HepG2 (cell line): ENCODE data around the gene LHPP. TPM values are rescaled to one million over a fixed set of nuclear protein-coding genes. Genes with fewer than 3 reads are reported as not detected.

ENCODE experiments used
- ATAC-seq: fragments of 200-7000 bp; cut with Tn5 transposase; 3 replicates; pipeline ENCODE4 v1.9.1; 2020; ENCODE audit warnings: mild to moderate bottlenecking, moderate library complexity
- BruUV-seq: library from RNA; stranded (reverse); fragments of 400-500 nt; replicated peaks from 2 replicates; lab custom pipeline; 2021; lab: Mats Ljungman, UMichigan
- CTCF ChIA-PET: fragments of 300-600 bp; formaldehyde crosslinking; extraction: SDS; loops from one replicate; lab custom pipeline; 2021; ENCODE audit warnings: low total read pairs, inconsistent platforms, low intra/inter-chr PET ratio; lab: Yijun Ruan, JAX
- POLR2A ChIA-PET: fragments of 350-600 bp; sonication (Branson Sonifier 250); formaldehyde crosslinking; loops from one replicate; lab custom pipeline; 2020; ENCODE audit warnings: antibody characterized with exemption, inconsistent platforms; lab: Yijun Ruan, JAX
- DNase-seq: peaks from one replicate; pipeline ENCODE4 v3.0.0-alpha.2; 2015; ENCODE audit warnings: low spot score
- FAIRE-seq: peaks from 3 replicates; lab custom pipeline; 2011; peaks lifted over from hg19 to GRCh38; lab: Jason Lieb, UNC
- H2AFZ ChIP-seq: one replicate; pipeline ENCODE4 v1.6.1; 2011; ENCODE audit warnings: low read length, inconsistent platforms
- H3K27ac ChIP-seq: fragments of 300-600 bp; 3 replicates; pipeline ENCODE4 v1.8.0; 2011; ENCODE audit warnings: mixed run types, mild to moderate bottlenecking, mixed read lengths, low read length, inconsistent platforms; ENCODE audit not compliant: insufficient read depth; ENCODE audit errors: extremely low read length
- H3K27me3 ChIP-seq, 2 experiments: fragments of 200-600 bp in 1 of 2; 2 replicates in 1 of 2; 3 replicates in 1 of 2; pipeline versions ENCODE4 v1.6.0 to v1.8.0; 2011; ENCODE audit warnings: low read length in 2 of 2, mild to moderate bottlenecking in 2 of 2, moderate library complexity in 2 of 2, inconsistent platforms in 1 of 2; ENCODE audit not compliant: insufficient read depth in 2 of 2, control insufficient read depth in 1 of 2
- H3K36me3 ChIP-seq, 2 experiments: fragments of 200-600 bp in 1 of 2; replicated peaks in 1 of 2; 2 replicates in 1 of 2; 3 replicates in 1 of 2; pipeline versions ENCODE4 v1.5.1 to v1.8.0; 2011; ENCODE audit warnings: low read length in 2 of 2, inconsistent platforms in 1 of 2; ENCODE audit not compliant: insufficient read depth in 2 of 2, control insufficient read depth in 1 of 2
- H3K4me1 ChIP-seq: 2 replicates; pipeline ENCODE4 v1.5.1; 2012; ENCODE audit warnings: low read length, inconsistent platforms; ENCODE audit not compliant: insufficient read depth
- H3K4me2 ChIP-seq: 2 replicates; pipeline ENCODE4 v1.6.0; 2011; ENCODE audit warnings: low read depth, low read length, inconsistent platforms
- H3K4me3 ChIP-seq, 3 experiments: fragments of 200-600 bp in 1 of 3; sonication (generic), shearing (Covaris generic) in 1 of 3; replicated peaks in 1 of 3; 2 replicates each; pipeline ENCODE4 v1.5.1; 2011 to 2016; ENCODE audit warnings: low read length in 3 of 3, inconsistent platforms in 2 of 3, low read depth in 2 of 3, mild to moderate bottlenecking in 2 of 3, control low read depth in 1 of 3, mixed read lengths in 1 of 3; ENCODE audit not compliant: insufficient read depth in 1 of 3
- H3K79me2 ChIP-seq: one replicate; pipeline ENCODE4 v1.6.1; 2011; ENCODE audit warnings: low read length, inconsistent platforms; ENCODE audit not compliant: insufficient read depth
- H3K9ac ChIP-seq: 2 replicates; pipeline ENCODE4 v1.6.0; 2011; ENCODE audit warnings: mild to moderate bottlenecking, low read depth, low read length, inconsistent platforms; ENCODE audit not compliant: insufficient read depth
- H3K9me3 ChIP-seq: 2 replicates; pipeline ENCODE4 v1.5.1; 2012; ENCODE audit warnings: mild to moderate bottlenecking, low read length
- H4K20me1 ChIP-seq: 2 replicates; pipeline ENCODE4 v1.6.0; 2011; ENCODE audit warnings: inconsistent platforms, mild to moderate bottlenecking, low read length, moderate library complexity; ENCODE audit not compliant: insufficient read depth
- AGO1 ChIP-seq: fragments of 200-400 bp; formaldehyde crosslinking; IDR thresholded peaks from 2 replicates; pipeline ENCODE4 v1.6.1; 2017; ENCODE audit warnings: mild to moderate bottlenecking, low read depth, low read length, moderate library complexity; ENCODE audit not compliant: poor library complexity, severe bottlenecking
- GATAD1 ChIP-seq: IDR thresholded peaks from 2 replicates; pipeline ENCODE4 v1.6.1; 2016; ENCODE audit warnings: missing genetic modification reagents, missing compliant biosample characterization
- KLF15 ChIP-seq: sonication (generic); formaldehyde crosslinking; IDR thresholded peaks from 2 replicates; pipeline ENCODE4 v1.8.1; 2023; ENCODE audit warnings: borderline replicate concordance, mild to moderate bottlenecking, inconsistent platforms, missing genetic modification reagents, mixed read lengths
- SRSF9 ChIP-seq: fragments of 200-400 bp; formaldehyde crosslinking; IDR thresholded peaks from 2 replicates; pipeline ENCODE4 v1.6.1; 2018; ENCODE audit warnings: borderline replicate concordance, mild to moderate bottlenecking, low read depth, low read length; ENCODE audit not compliant: insufficient read depth, poor library complexity, severe bottlenecking
- ZNF260 ChIP-seq: sonication (generic); formaldehyde crosslinking; IDR thresholded peaks from 2 replicates; pipeline ENCODE4 v1.4.0; 2020; ENCODE audit warnings: missing genetic modification reagents, low read depth, mild to moderate bottlenecking, borderline replicate concordance
- ZNF496 ChIP-seq: sonication (generic); formaldehyde crosslinking; IDR thresholded peaks from 2 replicates; pipeline ENCODE4 v1.8.1; 2023; ENCODE audit warnings: mild to moderate bottlenecking, moderate library complexity, missing genetic modification reagents; ENCODE audit not compliant: insufficient replicate concordance
- ZNF761 ChIP-seq: sonication (generic); formaldehyde crosslinking; conservative IDR thresholded peaks from 2 replicates; pipeline ENCODE4 v1.4.0; 2020; ENCODE audit warnings: mild to moderate bottlenecking, missing genetic modification reagents
- WGBS: methylation state at CpG from one replicate; pipeline ENCODE4 v1.1.6; 2017; ENCODE audit warnings: low lambda C conversion rate; 5-methylcytosine and 5-hydroxymethylcytosine counted together
- in situ Hi-C: cut with HindIII; loops from 2 replicates; pipeline ENCODE4 v1.10.0; 2017; ENCODE audit warnings: low pct_unique_long_range_greater_than_20kb; ENCODE audit not compliant: extremely low pct_ligation_motif_present
- intact Hi-C: fragments of 100-400 bp; cut with micrococcal nuclease; formaldehyde crosslinking; loops from one replicate; pipeline ENCODE4 v1.10.0; 2022; ENCODE audit not compliant: unreplicated experiment
- polyA plus RNA-seq, 8 experiments: library from polyadenylated mRNA; depleted of rRNA in 3 of 8; stranded (reverse) in 7 of 8; unstranded in 1 of 8; fragments of >200 nt; fragmentation: Illumina TruSeq in 4 of 8; extraction: Trizol in 4 of 8; gene quantifications; 2 replicates each; pipeline versions ENCODE4 v1.2.1 to v1.2.3, GENCODE V29; 2011 to 2016; ENCODE audit warnings: low read depth in 4 of 8, missing spikeins in 1 of 8, mixed read lengths in 1 of 8; ENCODE audit not compliant: insufficient read depth in 1 of 8
- total RNA-seq, 5 experiments: library from RNA; depleted of rRNA; stranded (reverse); fragments of >200 nt; fragmentation: Illumina TruSeq; extraction: Trizol; gene quantifications; 2 replicates each; pipeline ENCODE4 v1.2.3, GENCODE V29; 2016; ENCODE audit warnings: low read depth in 1 of 5
- TF ChIP-seq, protein P1 (sequence below): sonication (generic); formaldehyde crosslinking; conservative IDR thresholded peaks from 2 replicates; pipeline ENCODE4 v1.4.0; 2020; ENCODE audit warnings: missing genetic modification reagents
- TF ChIP-seq, protein P2 (sequence below): sonication (generic); formaldehyde crosslinking; IDR thresholded peaks from 2 replicates; pipeline ENCODE4 v1.4.0; 2020; ENCODE audit warnings: mild to moderate bottlenecking, missing genetic modification reagents, borderline replicate concordance
- TF ChIP-seq, protein P3 (sequence below): sonication (generic); formaldehyde crosslinking; IDR thresholded peaks from 2 replicates; pipeline ENCODE4 v1.4.0; 2020; ENCODE audit warnings: mild to moderate bottlenecking, missing genetic modification reagents
- TF ChIP-seq, protein P4 (sequence below): IDR thresholded peaks from 2 replicates; pipeline ENCODE4 v1.6.1; 2016; ENCODE audit warnings: low read depth
- TF ChIP-seq, protein P5 (sequence below): sonication (generic); formaldehyde crosslinking; IDR thresholded peaks from 2 replicates; pipeline ENCODE4 v1.4.0; 2020; ENCODE audit warnings: mild to moderate bottlenecking, low read depth, missing genetic modification reagents
- TF ChIP-seq, protein P6 (sequence below): sonication (generic); formaldehyde crosslinking; IDR thresholded peaks from 2 replicates; pipeline ENCODE4 v1.5.1; 2020; ENCODE audit warnings: missing genetic modification reagents, mild to moderate bottlenecking, borderline replicate concordance

Gene LHPP
- total and polyA plus RNA-seq, 2 of the 13 experiments (the other 11 are each of a cell fraction or from before 2014, with no cell fraction given) = 5.2 to 13.1 TPM

DNA sequence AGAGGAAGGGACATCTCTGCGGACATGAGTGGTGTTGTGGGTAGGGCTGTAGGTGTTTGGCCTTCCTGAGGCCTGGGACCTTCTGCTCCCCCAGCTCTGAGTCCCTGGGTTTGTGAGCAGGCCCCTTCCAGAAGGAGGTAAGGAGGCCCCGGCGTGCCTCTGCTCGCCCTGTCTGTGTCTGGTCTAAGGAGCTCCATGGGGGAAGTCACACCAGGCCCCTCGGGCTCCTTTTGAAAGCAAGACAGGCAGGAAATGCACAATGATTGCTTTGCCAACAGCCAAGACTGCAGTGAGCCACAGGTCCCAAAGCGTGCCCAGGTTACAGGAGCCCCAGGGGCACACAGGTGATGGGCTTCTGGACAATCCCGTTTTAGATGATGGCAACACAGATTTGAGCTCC is 193.1 kb downstream of the LHPP start:
- CTCF ChIA-PET = no interaction called here
- TF ChIP-seq AGO1 (no peak), GATAD1 (no peak), ZNF496 (CRISPR knock-in tag) (no peak), ZNF761 (no peak), KLF15 (no peak), SRSF9 (no peak), ZNF260 (CRISPR knock-in tag) (no peak)
- TF ChIP-seq, protein P1, sequence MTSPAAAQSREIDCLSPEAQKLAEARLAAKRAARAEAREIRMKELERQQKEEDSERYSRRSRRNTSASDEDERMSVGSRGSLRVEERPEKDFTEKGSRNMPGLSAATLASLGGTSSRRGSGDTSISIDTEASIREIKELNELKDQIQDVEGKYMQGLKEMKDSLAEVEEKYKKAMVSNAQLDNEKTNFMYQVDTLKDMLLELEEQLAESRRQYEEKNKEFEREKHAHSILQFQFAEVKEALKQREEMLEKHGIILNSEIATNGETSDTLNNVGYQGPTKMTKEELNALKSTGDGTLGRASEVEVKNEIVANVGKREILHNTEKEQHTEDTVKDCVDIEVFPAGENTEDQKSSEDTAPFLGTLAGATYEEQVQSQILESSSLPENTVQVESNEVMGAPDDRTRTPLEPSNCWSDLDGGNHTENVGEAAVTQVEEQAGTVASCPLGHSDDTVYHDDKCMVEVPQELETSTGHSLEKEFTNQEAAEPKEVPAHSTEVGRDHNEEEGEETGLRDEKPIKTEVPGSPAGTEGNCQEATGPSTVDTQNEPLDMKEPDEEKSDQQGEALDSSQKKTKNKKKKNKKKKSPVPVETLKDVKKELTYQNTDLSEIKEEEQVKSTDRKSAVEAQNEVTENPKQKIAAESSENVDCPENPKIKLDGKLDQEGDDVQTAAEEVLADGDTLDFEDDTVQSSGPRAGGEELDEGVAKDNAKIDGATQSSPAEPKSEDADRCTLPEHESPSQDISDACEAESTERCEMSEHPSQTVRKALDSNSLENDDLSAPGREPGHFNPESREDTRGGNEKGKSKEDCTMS = no peak
- TF ChIP-seq, protein P2, sequence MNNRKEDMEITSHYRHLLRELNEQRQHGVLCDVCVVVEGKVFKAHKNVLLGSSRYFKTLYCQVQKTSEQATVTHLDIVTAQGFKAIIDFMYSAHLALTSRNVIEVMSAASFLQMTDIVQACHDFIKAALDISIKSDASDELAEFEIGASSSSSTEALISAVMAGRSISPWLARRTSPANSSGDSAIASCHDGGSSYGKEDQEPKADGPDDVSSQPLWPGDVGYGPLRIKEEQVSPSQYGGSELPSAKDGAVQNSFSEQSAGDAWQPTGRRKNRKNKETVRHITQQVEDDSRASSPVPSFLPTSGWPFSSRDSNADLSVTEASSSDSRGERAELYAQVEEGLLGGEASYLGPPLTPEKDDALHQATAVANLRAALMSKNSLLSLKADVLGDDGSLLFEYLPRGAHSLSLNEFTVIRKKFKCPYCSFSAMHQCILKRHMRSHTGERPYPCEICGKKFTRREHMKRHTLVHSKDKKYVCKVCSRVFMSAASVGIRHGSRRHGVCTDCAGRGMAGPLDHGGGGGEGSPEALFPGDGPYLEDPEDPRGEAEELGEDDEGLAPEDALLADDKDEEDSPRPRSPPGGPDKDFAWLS (CRISPR knock-in tag) = no peak
- TF ChIP-seq, protein P3, sequence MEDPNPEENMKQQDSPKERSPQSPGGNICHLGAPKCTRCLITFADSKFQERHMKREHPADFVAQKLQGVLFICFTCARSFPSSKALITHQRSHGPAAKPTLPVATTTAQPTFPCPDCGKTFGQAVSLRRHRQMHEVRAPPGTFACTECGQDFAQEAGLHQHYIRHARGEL (CRISPR knock-in tag) = no peak
- TF ChIP-seq, protein P4, sequence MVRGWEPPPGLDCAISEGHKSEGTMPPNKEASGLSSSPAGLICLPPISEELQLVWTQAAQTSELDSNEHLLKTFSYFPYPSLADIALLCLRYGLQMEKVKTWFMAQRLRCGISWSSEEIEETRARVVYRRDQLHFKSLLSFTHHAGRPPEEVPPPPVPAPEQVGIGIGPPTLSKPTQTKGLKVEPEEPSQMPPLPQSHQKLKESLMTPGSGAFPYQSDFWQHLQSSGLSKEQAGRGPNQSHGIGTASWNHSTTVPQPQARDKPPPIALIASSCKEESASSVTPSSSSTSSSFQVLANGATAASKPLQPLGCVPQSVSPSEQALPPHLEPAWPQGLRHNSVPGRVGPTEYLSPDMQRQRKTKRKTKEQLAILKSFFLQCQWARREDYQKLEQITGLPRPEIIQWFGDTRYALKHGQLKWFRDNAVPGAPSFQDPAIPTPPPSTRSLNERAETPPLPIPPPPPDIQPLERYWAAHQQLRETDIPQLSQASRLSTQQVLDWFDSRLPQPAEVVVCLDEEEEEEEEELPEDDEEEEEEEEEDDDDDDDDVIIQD (CRISPR knock-in tag) = no peak
- TF ChIP-seq, protein P5, sequence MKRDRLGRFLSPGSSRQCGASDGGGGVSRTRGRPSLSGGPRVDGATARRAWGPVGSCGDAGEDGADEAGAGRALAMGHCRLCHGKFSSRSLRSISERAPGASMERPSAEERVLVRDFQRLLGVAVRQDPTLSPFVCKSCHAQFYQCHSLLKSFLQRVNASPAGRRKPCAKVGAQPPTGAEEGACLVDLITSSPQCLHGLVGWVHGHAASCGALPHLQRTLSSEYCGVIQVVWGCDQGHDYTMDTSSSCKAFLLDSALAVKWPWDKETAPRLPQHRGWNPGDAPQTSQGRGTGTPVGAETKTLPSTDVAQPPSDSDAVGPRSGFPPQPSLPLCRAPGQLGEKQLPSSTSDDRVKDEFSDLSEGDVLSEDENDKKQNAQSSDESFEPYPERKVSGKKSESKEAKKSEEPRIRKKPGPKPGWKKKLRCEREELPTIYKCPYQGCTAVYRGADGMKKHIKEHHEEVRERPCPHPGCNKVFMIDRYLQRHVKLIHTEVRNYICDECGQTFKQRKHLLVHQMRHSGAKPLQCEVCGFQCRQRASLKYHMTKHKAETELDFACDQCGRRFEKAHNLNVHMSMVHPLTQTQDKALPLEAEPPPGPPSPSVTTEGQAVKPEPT (CRISPR knock-in tag) = no peak
- TF ChIP-seq, protein P6, sequence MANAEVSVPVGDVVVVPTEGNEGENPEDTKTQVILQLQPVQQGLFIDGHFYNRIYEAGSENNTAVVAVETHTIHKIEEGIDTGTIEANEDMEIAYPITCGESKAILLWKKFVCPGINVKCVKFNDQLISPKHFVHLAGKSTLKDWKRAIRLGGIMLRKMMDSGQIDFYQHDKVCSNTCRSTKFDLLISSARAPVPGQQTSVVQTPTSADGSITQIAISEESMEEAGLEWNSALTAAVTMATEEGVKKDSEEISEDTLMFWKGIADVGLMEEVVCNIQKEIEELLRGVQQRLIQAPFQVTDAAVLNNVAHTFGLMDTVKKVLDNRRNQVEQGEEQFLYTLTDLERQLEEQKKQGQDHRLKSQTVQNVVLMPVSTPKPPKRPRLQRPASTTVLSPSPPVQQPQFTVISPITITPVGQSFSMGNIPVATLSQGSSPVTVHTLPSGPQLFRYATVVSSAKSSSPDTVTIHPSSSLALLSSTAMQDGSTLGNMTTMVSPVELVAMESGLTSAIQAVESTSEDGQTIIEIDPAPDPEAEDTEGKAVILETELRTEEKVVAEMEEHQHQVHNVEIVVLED (CRISPR knock-in tag) = no peak

More for the DNA sequence above, 193.1 kb downstream of the LHPP start:
- Histone ChIP-seq H3K36me3 (peaks cover 0 to 5% of the 10 kb centered on the region in 2 experiments; a peak in 2 of 5 replicates), H3K4me1 (peaks cover 29% of the 10 kb centered on the region), H3K27ac (no peak overlapping the region), H2AFZ (no peak overlapping the region), H3K79me2 (no peaks in the 10 kb centered on the region), H3K27me3 (no peaks in the 10 kb centered on the region), H3K9me3 (no peaks in the 10 kb centered on the region), H3K4me2 (no peak overlapping the region), H3K4me3 (no peak overlapping the region), H3K9ac (no peak overlapping the region), H4K20me1 (no peaks in the 10 kb centered on the region)
- DNase-seq (no peak), ATAC-seq (no peak), FAIRE-seq (no peak)
- no TSS peak for BruUV-seq
- 84% methylated on average over 5 of the region's 7 CpGs for WGBS
- POLR2A ChIA-PET = no interaction called here
- intact Hi-C loops = no loop called here
- in situ Hi-C loops = no loop called here
